GM23338 (cell line): Measurements from ENCODE around the gene F9. TPM values are rescaled to one million over a fixed set of nuclear protein-coding genes. Genes with fewer than 3 reads are reported as not detected.

Source experiments
- ATAC-seq: fragments of 200-7000 bp; cut with Tn5 transposase; 3 replicates; pipeline ENCODE4 v1.9.1; 2020
- DNase-seq: peaks from one replicate; pipeline ENCODE4 v3.0.0-alpha.2; 2015; ENCODE audit warnings: low spot score
- H2AFZ ChIP-seq: fragments of 200-600 bp; sonication (generic); 2 replicates; pipeline ENCODE4 v1.8.0; 2016; ENCODE audit warnings: antibody characterized with exemption, mild to moderate bottlenecking, moderate library complexity
- H3F3A ChIP-seq: fragments of 200-600 bp; sonication (generic); replicated peaks from 2 replicates; pipeline ENCODE4 v1.8.0; 2017; ENCODE audit warnings: antibody characterized with exemption, mixed run types, low read depth
- H3K27ac ChIP-seq: fragments of 200-600 bp; sonication (generic); 2 replicates; pipeline ENCODE4 v1.6.1; 2016; ENCODE audit warnings: low read depth
- H3K27me3 ChIP-seq: fragments of 200-600 bp; sonication (generic); 2 replicates; pipeline ENCODE4 v1.8.0; 2016; ENCODE audit warnings: mild to moderate bottlenecking, mixed run types, moderate library complexity; ENCODE audit not compliant: insufficient read depth
- H3K36me3 ChIP-seq: fragments of 200-600 bp; sonication (generic); 2 replicates; pipeline ENCODE4 v1.8.0; 2016; ENCODE audit warnings: mild to moderate bottlenecking; ENCODE audit not compliant: insufficient read depth
- H3K4me1 ChIP-seq: fragments of 200-600 bp; sonication (generic); 2 replicates; pipeline ENCODE4 v1.8.0; 2016; ENCODE audit warnings: mild to moderate bottlenecking, moderate library complexity; ENCODE audit not compliant: insufficient read depth
- H3K4me2 ChIP-seq: fragments of 200-600 bp; sonication (generic); 2 replicates; pipeline ENCODE4 v1.7.1; 2017; ENCODE audit warnings: mixed run types
- H3K4me3 ChIP-seq: fragments of 200-600 bp; sonication (generic); 2 replicates; pipeline ENCODE4 v1.6.1; 2016; ENCODE audit warnings: mixed run types
- H3K79me2 ChIP-seq: fragments of 200-600 bp; sonication (generic); replicated peaks from 2 replicates; pipeline ENCODE4 v1.8.0; 2017; ENCODE audit warnings: mild to moderate bottlenecking; ENCODE audit not compliant: insufficient read depth
- H3K9me2 ChIP-seq: fragments of 200-600 bp; sonication (generic); 2 replicates; pipeline ENCODE4 v1.8.0; 2017; ENCODE audit not compliant: insufficient read depth
- H4K20me1 ChIP-seq: fragments of 200-600 bp; sonication (generic); replicated peaks from 2 replicates; pipeline ENCODE4 v1.8.0; 2017; ENCODE audit warnings: mild to moderate bottlenecking; ENCODE audit not compliant: insufficient read depth
- H3K27ac Mint-ChIP-seq: 2 replicates; pipeline ENCODE4 v1.8.0; 2020; ENCODE audit warnings: inconsistent platforms, mild to moderate bottlenecking, moderate library complexity, mixed read lengths
- H3K27me3 Mint-ChIP-seq: 3 replicates; pipeline ENCODE4 v1.8.0; 2022; ENCODE audit warnings: low read depth, mild to moderate bottlenecking, moderate library complexity, mixed read lengths, inconsistent platforms; ENCODE audit not compliant: insufficient read depth, poor library complexity
- H3K36me3 Mint-ChIP-seq: 3 replicates; pipeline ENCODE4 v1.8.0; 2021; ENCODE audit warnings: low read depth, mild to moderate bottlenecking, inconsistent platforms, moderate library complexity, mixed read lengths
- H3K4me1 Mint-ChIP-seq: 3 replicates; pipeline ENCODE4 v1.8.0; 2020; ENCODE audit warnings: mild to moderate bottlenecking, inconsistent platforms, mixed read lengths
- H3K4me3 Mint-ChIP-seq: 3 replicates; pipeline ENCODE4 v1.8.0; 2021; ENCODE audit warnings: moderate library complexity, mild to moderate bottlenecking, inconsistent platforms, mixed read lengths
- H3K9me3 Mint-ChIP-seq: 3 replicates; pipeline ENCODE4 v1.8.0; 2020; ENCODE audit warnings: moderate library complexity, mild to moderate bottlenecking, inconsistent platforms, mixed read lengths
- EZH2 ChIP-seq: fragments of 200-600 bp; sonication (generic); IDR thresholded peaks from one replicate; pipeline ENCODE4 v1.8.0; 2017; ENCODE audit warnings: antibody characterized with exemption, mild to moderate bottlenecking, low read depth; ENCODE audit not compliant: unreplicated experiment
- POLR2AphosphoS5 ChIP-seq: IDR thresholded peaks from 2 replicates; pipeline ENCODE4 v1.6.1; 2016; ENCODE audit warnings: antibody characterized with exemption, low read depth
- ZNF462 ChIP-seq: fragments of 250-450 bp; sonication (Bioruptor Pico); IDR thresholded peaks from 2 replicates; pipeline ENCODE4 v1.5.0; 2020; ENCODE audit warnings: mild to moderate bottlenecking, moderate library complexity
- polyA plus RNA-seq: library from polyadenylated mRNA; unstranded; fragments of >200 nt; fragmentation: Nextera tagmentation; extraction: Ambion mirVana; gene quantifications from 2 replicates; pipeline ENCODE4 v1.2.1, GENCODE V29; 2016
- total RNA-seq: library from RNA; depleted of rRNA; stranded (reverse); fragments of >200 nt; shearing (Covaris generic); gene quantifications from 2 replicates; pipeline ENCODE4 v1.2.3, GENCODE V29; 2014

Gene F9
- total and polyA plus RNA-seq, 2 experiments from 2014 or later, result not detected

DNA sequence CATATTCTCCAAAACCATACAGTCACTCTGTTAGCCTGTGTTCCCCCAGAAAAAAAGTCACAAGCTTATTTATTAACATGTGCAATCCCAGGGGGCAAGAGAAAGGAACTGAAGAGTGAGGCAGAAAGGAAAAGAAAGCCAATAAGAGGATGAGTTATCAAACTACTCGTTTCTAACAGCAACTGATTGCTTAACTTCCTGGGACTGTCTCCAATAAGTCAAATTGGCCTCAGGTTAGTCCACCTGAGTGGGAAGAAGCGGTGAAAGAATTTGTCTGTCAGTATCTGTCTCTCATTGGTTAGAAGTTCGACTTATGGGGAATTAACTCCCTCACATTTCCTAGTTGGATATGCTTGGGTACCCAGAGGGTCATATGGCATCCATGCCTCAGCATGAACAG lies 14.1 kb downstream of the F9 start:
- TF ChIP-seq ZNF462, result no peak
- no peak for TF ChIP-seq EZH2
- no peaks in the 10 kb centered on the region for H3K4me1 Mint-ChIP-seq
- Histone ChIP-seq H4K20me1 (no peaks in the 10 kb centered on the region), H3K4me2 (no peak overlapping the region), H3K9me2 (no peaks in the 10 kb centered on the region), H3F3A (no peaks in the 10 kb centered on the region), H3K79me2 (no peaks in the 10 kb centered on the region), H2AFZ (no peak overlapping the region), H3K4me3 (no peak overlapping the region), H3K36me3 (no peaks in the 10 kb centered on the region), H3K27me3 (no peaks in the 10 kb centered on the region), H3K4me1 (no peaks in the 10 kb centered on the region), H3K27ac (no peak overlapping the region)
- ATAC-seq (no peak), DNase-seq (no peak)
- H3K36me3 Mint-ChIP-seq, result no peaks in the 10 kb centered on the region
- no peak overlapping the region for H3K27ac Mint-ChIP-seq
- H3K9me3 Mint-ChIP-seq, result no peaks in the 10 kb centered on the region
- H3K4me3 Mint-ChIP-seq, result no peak overlapping the region
- H3K27me3 Mint-ChIP-seq, result no peaks in the 10 kb centered on the region

DNA sequence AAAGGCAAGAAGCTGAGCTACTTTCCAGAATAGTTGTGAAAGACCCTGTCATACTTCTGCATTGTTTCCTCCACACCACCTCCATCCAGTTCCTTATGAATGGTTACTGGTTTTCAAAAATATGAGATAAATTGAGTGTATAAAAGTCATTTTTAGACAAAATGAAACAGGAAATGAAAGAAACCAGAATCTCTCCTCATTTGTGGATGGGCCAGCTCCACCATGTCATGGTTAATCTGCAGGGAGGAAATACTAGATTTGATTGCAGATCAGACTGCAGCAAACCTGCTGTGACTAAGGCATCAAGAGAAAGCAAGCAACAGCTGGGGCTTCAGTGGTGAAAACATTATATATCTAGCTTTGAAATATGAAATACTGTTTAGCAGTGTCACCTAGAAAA lies 23.8 kb downstream of the F9 start:
- Histone ChIP-seq H3F3A (no peaks in the 10 kb centered on the region), H3K4me3 (no peak overlapping the region), H2AFZ (no peak overlapping the region), H3K36me3 (no peaks in the 10 kb centered on the region), H3K27ac (no peak overlapping the region), H4K20me1 (no peaks in the 10 kb centered on the region), H3K4me2 (no peak overlapping the region), H3K4me1 (no peaks in the 10 kb centered on the region; the same call in 1 of the 2 replicates), H3K27me3 (no peaks in the 10 kb centered on the region), H3K9me2 (no peaks in the 10 kb centered on the region), H3K79me2 (no peaks in the 10 kb centered on the region)
- Mint-ChIP-seq H3K27me3 (peaks cover 2% of the 10 kb centered on the region), H3K4me3 (no peak overlapping the region), H3K27ac (no peak overlapping the region), H3K36me3 (no peaks in the 10 kb centered on the region), H3K9me3 (no peaks in the 10 kb centered on the region), H3K4me1 (no peaks in the 10 kb centered on the region)
- DNase-seq (no peak), ATAC-seq (no peak)
- TF ChIP-seq POLR2AphosphoS5, result no peak
